ENCODE results near the gene HSPA12B. TPM values are rescaled to one million over a fixed set of nuclear protein-coding genes. Genes with fewer than 3 reads are reported as not detected.

The HSPA12B gene
- total and polyA plus RNA-seq, 2 of the 13 experiments (the other 11 are each of a cell fraction or from before 2014, with no cell fraction given), result 0.01 TPM; not detected in 1

DNA sequence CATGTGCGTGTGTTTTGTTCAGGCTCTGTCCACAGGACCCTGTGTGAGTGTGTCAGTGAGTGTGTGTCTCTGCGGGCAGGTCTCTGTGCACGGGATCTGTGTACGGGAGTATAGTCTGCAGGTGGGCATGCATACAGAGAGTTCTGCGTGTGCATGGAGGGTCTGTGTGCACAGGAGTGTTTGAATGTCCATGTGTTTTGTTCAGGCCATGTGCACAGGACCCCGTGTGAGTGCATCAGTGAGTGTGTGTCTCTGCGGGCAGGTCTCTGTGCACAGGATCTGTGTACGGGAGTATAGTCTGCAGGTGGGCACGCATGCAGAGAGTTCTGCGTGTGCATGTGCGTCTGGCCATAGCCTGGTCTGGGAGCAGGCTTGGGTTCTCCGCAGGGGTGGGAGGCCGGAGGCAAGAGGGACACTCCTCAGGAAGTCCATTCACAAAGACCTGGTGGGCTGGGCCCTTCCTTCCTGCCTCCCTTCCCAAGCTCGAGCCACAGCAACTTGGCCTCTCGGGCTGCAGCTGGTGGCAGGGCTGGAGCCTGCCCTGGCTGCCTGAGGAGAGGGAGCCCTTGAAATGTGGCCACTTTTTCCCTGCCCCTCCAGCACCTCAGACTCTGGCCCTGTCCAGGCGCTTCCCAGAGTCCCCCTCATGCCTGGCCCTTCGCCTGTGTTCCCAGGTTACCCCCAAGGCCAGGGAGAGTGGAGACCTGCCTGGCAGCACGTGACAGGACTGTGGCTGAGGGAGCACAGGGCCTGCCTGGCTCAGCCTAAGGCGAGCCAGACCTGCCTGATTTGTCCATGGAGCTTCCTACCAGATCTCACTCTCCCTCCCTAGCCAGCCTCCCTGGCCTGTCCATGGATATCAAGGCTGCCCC is 6.8 kb downstream of the HSPA12B start (continued):
- TF ChIP-seq MAZ (IDR thresholded peaks at IDR 0.05; ENCODE audit: borderline replicate concordance, low read depth, low read length) (no peak), MAZ (CRISPR knock-in tag; IDR thresholded peaks at IDR 0.05; ENCODE audit: low read depth) (peak; percentile 71; the same call in 1 of the 2 replicates), ZNF770 (CRISPR knock-in tag; IDR thresholded peaks at IDR 0.05) (no peak), ZNF530 (CRISPR knock-in tag; IDR thresholded peaks at IDR 0.05; ENCODE audit: low read depth) (no peak), HMGXB3 (CRISPR knock-in tag; IDR thresholded peaks at IDR 0.05; ENCODE audit: borderline replicate concordance) (no peak), ZNF18 (CRISPR knock-in tag; IDR thresholded peaks at IDR 0.05; ENCODE audit: insufficient replicate concordance) (no peak), PAWR (CRISPR knock-in tag; IDR thresholded peaks at IDR 0.05; ENCODE audit: borderline replicate concordance) (no peak), AHR (CRISPR knock-in tag; IDR thresholded peaks at IDR 0.05) (no peak; the same call in 1 of the 2 replicates), IRX3 (CRISPR knock-in tag; IDR thresholded peaks at IDR 0.05; ENCODE audit: borderline replicate concordance, low read depth) (no peak), GATAD2A (CRISPR knock-in tag; IDR thresholded peaks at IDR 0.05) (peak; percentile 37; the same call in 1 of the 2 replicates), ZNF318 (CRISPR knock-in tag; IDR thresholded peaks at IDR 0.05) (no peak)

All from HepG2 (cell line).